Upper lobe of left lung (tissue), 4 donors: ENCODE measurements around the gene HPSE2.

Source experiments
- CTCF ChIP-seq, 6 experiments: fragments of 450-650 bp in 4 of 6; fragments of 200-600 bp in 2 of 6; sonication (generic) in 2 of 6; IDR thresholded peaks; one replicate each; pipeline ENCODE4 v1.5.1; 2016 to 2019; ENCODE audit warnings: antibody characterized with exemption in 6 of 6
- POLR2A ChIP-seq, 4 donors: fragments of 450-650 bp; IDR thresholded peaks; one replicate each; pipeline ENCODE4 v1.5.1; 2016 to 2017; ENCODE audit warnings: antibody characterized with exemption in 4 of 4, mild to moderate bottlenecking in 2 of 4

DNA sequence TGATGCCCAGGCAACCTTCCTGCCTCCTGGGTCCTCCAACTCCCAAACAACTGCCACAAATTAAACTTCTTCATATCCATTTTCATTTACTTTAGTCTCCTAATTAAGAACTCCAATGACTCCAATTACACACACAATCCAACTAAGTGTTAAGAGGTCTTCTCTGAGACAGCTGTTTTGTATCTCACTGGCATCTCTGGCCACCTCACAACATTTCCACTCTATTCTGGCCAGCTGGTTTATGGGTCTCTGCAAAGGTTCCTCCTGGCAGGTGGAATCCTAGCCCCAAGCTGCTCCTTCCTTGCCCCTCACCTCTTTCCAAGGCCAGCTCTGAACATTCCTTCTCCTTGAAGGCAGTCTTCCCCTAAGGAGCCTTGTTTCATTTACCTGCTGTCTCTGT is 665.8 kb downstream of the HPSE2 start:
- TF ChIP-seq POLR2A (IDR thresholded peaks at IDR 0.05) (no peak), CTCF (IDR thresholded peaks at IDR 0.05) (no peak)
